RWPE2 (cell line): ENCODE measurements around the gene LTV1.

ENCODE experiments used
- ATAC-seq: fragments of 200-7000 bp; cut with Tn5 transposase; 3 replicates; pipeline ENCODE4 v1.9.1; 2021; ENCODE audit warnings: low read depth
- DNase-seq: peaks from one replicate; pipeline ENCODE4 v3.0.0-alpha.2; 2020; ENCODE audit warnings: low spot score
- H3K27ac ChIP-seq: fragments of 450-650 bp; 2 replicates; pipeline ENCODE4 v1.5.1; 2017; ENCODE audit warnings: mild to moderate bottlenecking; ENCODE audit not compliant: poor library complexity, severe bottlenecking
- H3K27me3 ChIP-seq: fragments of 250-450 bp; sonication (Bioruptor Pico); 2 replicates; pipeline ENCODE4 v1.5.1; 2021; ENCODE audit warnings: mild to moderate bottlenecking, moderate library complexity; ENCODE audit not compliant: insufficient read depth, poor library complexity, severe bottlenecking
- H3K36me3 ChIP-seq: fragments of 250-450 bp; sonication (Bioruptor Pico); 2 replicates; pipeline ENCODE4 v1.5.1; 2020; ENCODE audit warnings: low read depth, mild to moderate bottlenecking, moderate library complexity
- H3K4me1 ChIP-seq: fragments of 250-450 bp; sonication (Bioruptor Pico); 2 replicates; pipeline ENCODE4 v1.5.1; 2021; ENCODE audit warnings: mild to moderate bottlenecking, moderate library complexity; ENCODE audit not compliant: insufficient read depth, poor library complexity, severe bottlenecking
- H3K4me3 ChIP-seq: fragments of 250-450 bp; sonication (Bioruptor Pico); 2 replicates; pipeline ENCODE4 v1.5.1; 2021; ENCODE audit warnings: mild to moderate bottlenecking, moderate library complexity; ENCODE audit not compliant: severe bottlenecking
- H3K9me3 ChIP-seq: fragments of 250-450 bp; sonication (Bioruptor Pico); 2 replicates; pipeline ENCODE4 v1.5.1; 2021; ENCODE audit warnings: mild to moderate bottlenecking, moderate library complexity; ENCODE audit not compliant: severe bottlenecking
- CTCF ChIP-seq: fragments of 450-650 bp; IDR thresholded peaks from one replicate; pipeline ENCODE4 v1.5.1; 2017; ENCODE audit warnings: mild to moderate bottlenecking, moderate library complexity; ENCODE audit not compliant: poor library complexity, severe bottlenecking

LTV1 gene

GRCh38 chr6:143804835-143805239, 38.3 kb upstream of the LTV1 start:
- H3K36me3 ChIP-seq, result peaks cover 13% of the 10 kb centered on the region
- DNase-seq (no peak), ATAC-seq (no peak)
- TF ChIP-seq CTCF, result no peak
- H3K9me3 ChIP-seq, result peaks cover 3% of the 10 kb centered on the region
- no peak overlapping the region for H3K27ac ChIP-seq
- no peaks in the 10 kb centered on the region for H3K4me1 ChIP-seq
- no peaks in the 10 kb centered on the region for H3K27me3 ChIP-seq
- H3K4me3 ChIP-seq, result no peak overlapping the region

GRCh38 chr6:143806282-143807102, 36.6 kb upstream of the LTV1 start:
- DNase-seq (no peak), ATAC-seq (no peak)
- Histone ChIP-seq H3K9me3 (peaks cover 3% of the 10 kb centered on the region), H3K27me3 (no peaks in the 10 kb centered on the region), H3K27ac (no peak overlapping the region), H3K4me3 (no peak overlapping the region), H3K4me1 (no peaks in the 10 kb centered on the region), H3K36me3 (peaks cover 11% of the 10 kb centered on the region)
- no peak for TF ChIP-seq CTCF

DNA sequence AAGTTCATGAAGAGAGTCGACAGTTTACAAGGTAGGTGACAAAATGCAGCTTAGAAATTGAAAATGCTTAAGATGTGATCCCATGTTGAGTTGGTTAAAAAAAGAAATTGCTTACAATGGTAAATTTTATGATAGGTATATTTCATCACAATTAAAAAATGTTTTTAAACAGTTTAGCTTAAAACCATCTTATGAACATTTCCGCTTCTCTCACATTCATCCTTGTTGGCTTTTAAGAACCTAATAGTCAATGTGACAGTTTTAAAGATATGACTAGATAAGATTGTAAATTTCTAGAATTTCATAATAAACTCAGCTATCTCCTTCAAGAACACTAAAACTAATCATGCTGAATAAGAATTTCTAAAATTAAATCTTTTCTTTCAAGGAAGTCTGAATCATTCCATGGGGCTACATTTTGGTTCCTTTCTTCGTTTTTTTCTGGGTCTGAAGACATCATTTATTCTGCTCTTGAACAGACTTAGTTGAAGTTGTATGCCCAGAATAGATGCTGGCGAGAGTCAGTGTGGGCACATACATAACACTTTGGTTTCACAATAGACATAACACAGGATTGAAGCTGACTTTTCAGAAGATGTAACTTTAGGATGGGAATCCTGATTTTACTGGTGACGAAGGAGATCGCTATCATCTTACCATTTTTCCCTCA, 35.9 kb upstream of the LTV1 start:
- peaks cover 3% of the 10 kb centered on the region for H3K9me3 ChIP-seq
- no peak for TF ChIP-seq CTCF
- peaks cover 11% of the 10 kb centered on the region for H3K36me3 ChIP-seq
- ATAC-seq (no peak), DNase-seq (no peak)
- H3K27me3 ChIP-seq, result no peaks in the 10 kb centered on the region
- no peak overlapping the region for H3K4me3 ChIP-seq
- no peak overlapping the region for H3K27ac ChIP-seq
- no peaks in the 10 kb centered on the region for H3K4me1 ChIP-seq

DNA sequence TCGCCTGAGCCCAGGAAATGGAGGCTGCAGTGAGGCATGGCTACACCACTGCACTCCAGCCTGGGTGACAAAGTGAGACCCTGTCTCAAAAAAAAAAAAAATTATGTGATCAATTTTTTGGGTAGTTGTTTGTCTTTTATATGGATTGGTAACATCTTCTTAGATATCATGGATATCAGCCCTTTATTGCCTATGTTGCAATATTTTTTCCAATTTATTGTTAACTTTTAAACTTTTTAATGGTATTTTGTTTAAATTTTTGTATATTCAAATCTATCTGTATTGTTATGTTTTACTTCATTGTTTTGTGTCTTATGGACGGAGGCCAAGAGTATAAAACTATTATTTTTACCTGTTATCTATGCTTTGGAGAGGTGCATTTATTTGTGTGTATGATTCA, 32.4 kb upstream of the LTV1 start:
- peaks cover 3% of the 10 kb centered on the region for H3K9me3 ChIP-seq
- ATAC-seq (no peak), DNase-seq (no peak)
- no peak overlapping the region for H3K4me3 ChIP-seq
- TF ChIP-seq CTCF, result no peak
- H3K36me3 ChIP-seq, result peaks cover 11% of the 10 kb centered on the region
- H3K27me3 ChIP-seq, result no peaks in the 10 kb centered on the region
- H3K4me1 ChIP-seq, result no peaks in the 10 kb centered on the region
- no peak overlapping the region for H3K27ac ChIP-seq
